CD1c-positive myeloid dendritic cell (primary cell): ENCODE data around the gene DDX10.
A peak's percentile ranks its signal among the peaks of the same experiment; 100 is the strongest.
"Not testable (repeated sequence)": the region's sequence is repeated elsewhere in the genome, so short reads cannot be mapped to it uniquely, and the experiment has no call there.

ENCODE experiments used
- DNase-seq: peaks from one replicate; pipeline ENCODE4 v3.0.0-alpha.2; 2016; ENCODE audit errors: extremely low spot score

Gene DDX10

DNA sequence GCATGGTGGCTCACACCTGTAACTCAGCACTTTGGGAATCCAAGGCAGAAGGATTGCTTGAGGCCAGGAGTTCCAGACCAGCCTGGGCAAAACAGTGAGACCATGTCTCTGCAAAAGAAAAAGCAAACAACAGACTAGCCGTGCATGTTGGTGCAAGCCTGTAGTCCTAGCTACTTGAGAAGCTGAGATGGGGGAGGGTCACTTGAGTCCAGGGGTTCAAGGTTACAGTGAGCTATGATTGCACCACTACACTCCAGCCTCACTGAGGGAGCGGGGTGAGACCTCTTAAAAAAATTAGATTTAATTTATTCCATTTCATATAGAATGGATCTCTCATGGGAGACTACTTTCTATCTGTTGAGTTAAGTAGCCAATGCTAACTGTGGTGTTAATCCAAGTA is 50.4 kb downstream of the DDX10 start:
- no peak for DNase-seq

DNA sequence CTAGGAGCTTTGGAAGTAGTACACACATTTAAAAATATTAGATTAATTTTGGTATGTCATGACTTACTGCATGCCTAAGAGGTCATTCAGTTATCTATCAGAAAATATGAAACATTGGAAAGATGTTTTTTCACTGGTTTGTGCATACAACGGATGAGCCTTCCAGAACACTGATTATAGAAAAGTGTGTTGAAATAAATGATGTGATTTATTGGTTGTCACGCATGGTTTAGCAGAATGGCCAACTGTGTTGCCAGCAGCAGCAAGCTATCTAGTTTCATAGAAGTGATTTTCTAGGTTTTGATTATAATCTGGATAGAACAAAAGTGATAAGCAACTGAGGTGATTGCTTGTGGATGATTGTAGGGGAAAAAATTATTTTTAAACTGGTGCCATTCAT is 53.6 kb downstream of the DDX10 start:
- no peak for DNase-seq

- DNase-seq = no peak
Measured at GRCh38 chr11:108724974-108725689, 60.3 kb downstream of the DDX10 start.

DNA sequence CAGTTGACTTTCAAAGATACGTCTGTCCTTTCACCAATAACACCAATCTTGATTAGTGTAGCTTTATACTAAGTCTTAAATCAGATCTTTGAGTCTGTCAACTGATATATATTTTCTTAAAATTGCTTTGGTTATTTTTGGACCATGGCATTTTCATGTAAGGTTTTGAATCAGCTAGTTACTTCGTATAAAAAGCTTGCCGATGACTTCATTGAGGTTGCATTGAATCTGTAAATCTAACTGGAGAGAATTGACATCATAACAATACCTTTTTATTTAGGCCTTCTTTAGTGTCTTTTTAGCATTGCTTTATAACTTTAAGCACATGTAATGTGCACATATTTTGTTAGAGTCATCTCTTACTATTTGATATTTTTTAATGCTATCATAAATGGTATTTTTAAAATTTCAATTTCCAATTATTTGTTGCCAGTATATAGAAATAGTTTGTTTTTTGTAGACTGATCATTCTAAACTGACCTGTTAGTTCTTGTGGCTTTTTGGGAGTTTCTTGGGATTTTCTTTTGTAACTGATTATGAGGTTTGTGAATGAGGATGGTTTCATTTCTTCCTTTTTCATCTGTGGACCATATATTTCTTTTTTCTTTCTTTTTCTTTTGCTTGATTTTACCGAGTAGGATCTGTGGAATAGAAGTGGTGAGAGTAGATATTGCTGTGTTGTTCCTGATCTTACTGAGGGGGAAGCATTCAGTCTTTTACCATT is 61.4 kb downstream of the DDX10 start:
- no peak for DNase-seq

DNA sequence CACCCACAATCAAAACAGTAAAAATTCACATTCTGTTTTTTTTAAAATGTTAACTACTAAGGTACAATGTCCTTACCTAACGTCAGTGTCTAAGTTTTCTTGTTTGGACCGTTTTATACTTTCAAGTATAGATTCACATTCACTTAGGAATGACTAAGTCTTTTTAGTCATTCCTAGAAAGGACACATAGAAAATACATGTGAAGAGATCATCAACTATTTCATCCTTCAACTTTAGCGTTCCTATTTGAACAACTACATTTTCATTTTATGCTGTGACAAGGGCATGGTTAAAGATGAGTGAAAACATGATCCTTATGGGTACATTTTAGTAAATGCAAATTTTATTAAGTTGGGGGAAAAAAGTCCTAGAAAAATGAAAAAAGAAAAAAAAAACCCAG is 62.8 kb downstream of the DDX10 start:
- no peak for DNase-seq

DNA sequence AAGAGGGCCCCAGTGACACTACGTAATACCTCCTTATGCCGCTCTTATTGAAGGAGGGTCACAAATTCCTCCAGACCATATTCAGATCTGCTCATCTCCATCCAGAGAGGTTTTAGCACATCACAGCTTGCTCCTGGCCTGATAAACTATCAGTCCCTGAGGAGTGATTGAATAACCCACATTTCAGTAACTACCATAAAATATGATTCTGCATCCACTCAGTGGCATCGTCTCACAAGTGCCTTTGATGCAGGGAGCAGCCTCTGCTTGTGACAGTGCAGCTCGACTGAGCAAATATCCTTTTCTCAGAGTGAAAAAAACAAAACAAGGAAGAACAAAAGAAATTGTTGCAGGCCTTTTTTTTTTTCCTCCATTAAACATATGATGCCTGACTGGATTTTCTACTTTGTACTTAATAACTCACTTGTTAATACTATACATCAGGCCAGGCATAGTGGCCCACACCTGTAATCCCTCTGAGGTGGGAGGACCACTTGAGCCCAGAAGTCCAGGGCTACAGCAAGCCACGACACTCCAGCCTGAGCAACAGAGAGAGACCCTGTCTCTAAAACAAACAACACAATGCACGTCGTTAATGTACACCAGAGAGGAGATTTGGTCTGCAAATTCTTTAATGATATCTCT is 64.5 kb downstream of the DDX10 start:
- DNase-seq = no peak

GRCh38 chr11:108732395-108732794 is 67.5 kb downstream of the DDX10 start:
- DNase-seq = no peak

DNA sequence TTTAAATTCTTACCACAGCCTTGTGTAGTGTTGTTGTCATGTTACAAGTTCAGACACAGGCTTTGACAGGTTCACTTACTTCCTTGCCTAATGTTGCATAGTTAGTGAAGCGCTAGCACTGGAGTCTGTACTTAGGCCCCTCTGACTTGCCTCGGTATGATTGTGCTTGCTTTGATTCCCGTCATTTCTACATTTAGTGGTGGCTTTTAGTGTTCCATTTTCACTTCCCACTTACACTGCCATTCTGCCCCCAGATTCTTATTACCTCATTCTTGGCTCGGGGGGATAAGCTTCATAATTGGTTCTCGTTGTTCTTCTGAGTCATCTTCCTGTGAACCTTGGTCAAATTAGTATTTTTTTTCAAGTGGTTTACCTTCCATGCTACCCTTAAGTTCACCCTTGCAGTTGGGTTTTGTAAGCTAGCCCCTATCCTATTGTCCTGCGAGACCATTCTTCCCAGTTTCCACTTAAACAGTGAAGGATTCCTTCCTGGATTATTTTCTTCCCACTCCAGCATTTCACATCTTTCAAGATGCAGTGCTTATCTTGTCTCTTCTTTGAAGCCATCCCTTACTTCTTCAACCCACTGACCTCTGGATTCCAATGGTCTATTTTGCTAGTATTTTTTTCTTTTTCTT is 68.7 kb downstream of the DDX10 start:
- DNase-seq = peak; percentile 83

DNA sequence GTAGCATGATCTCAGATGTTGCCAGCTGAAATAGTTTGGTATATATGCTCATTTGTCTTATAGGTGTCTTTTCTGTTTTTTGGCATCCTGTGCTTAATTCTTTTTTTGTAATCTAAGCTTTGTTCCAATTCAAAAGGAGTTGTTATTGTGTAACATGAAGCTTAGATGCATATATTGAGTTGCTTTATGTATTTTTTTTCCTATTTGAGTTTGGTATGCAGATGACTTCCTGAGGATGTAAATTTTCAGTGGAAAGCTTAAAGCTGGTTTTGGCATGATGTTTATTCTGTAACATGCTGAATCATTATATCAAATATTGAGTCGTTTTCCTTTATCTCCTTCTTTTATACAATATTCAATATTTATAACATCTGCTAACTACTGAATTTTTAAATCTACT is 69.4 kb downstream of the DDX10 start:
- DNase-seq = no peak

- peak; percentile 36 for DNase-seq
Measured at GRCh38 chr11:108734956-108735559, 70.2 kb downstream of the DDX10 start.

- not testable (repeated sequence) for DNase-seq
Measured at GRCh38 chr11:108740132-108740531, 75.3 kb downstream of the DDX10 start.

DNA sequence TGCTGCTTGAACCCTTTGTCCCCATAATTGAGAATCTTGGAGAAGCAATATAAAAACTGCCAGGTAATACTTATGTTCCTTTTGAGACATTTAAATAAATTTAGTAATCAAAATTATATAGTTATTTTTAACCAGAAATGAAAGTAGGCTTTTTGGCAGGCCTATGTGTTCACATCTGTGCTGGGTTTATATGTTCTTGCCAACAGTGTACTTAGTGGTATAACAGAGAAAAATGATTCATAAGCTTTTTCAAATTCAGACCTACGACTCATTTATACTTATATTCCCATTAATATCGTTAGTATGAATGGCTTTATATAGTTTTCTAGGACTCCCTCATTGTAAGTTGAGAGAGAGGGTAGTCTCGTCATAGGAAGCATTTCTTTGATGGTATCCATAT is 79.0 kb downstream of the DDX10 start:
- DNase-seq = no peak

GRCh38 chr11:108748968-108749367 is 84.1 kb downstream of the DDX10 start:
- no peak for DNase-seq

DNA sequence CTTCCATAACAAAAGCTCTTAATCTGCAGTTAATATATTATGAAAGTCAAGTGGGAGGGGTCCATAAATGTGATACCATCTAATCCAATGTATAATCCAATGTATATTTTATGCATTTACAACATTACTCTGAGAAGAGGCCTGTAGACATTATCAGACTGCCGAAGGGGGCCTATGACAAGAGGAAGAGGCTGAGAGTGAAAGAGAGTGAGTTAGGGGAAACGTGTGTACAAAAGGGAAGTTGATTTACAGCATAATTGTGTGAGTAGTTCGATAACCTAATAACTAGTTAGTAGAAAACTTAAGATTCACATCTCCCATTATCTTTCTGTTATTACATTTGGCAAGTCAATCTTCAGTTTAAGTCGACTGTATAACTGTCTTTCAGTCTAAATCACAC is 86.6 kb downstream of the DDX10 start:
- no peak for DNase-seq

GRCh38 chr11:108752297-108752751 is 87.5 kb downstream of the DDX10 start:
- DNase-seq = no peak

GRCh38 chr11:108754901-108755625 is 90.2 kb downstream of the DDX10 start:
- no peak for DNase-seq

DNA sequence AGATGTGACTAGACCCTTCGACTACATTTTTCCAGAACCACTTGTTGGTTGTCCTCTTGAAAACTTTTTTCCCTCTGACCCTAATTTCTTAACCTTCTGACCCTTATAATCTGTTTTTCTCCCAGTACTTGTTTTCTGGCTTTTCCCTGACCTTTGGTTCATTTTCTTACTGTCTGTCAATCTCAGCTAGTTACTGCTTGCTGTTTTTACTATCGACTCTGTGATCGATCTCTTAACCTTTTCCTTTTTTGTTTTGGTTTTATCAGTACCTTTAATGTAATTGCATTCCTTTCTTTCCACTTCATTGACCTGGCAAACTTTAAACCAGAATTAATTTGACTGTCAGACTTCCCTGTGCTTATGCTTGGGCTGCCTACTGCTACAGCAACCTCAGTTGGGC is 92.8 kb downstream of the DDX10 start:
- DNase-seq = no peak

- no peak for DNase-seq
Measured at GRCh38 chr11:108758458-108758857, 93.6 kb downstream of the DDX10 start.

DNA sequence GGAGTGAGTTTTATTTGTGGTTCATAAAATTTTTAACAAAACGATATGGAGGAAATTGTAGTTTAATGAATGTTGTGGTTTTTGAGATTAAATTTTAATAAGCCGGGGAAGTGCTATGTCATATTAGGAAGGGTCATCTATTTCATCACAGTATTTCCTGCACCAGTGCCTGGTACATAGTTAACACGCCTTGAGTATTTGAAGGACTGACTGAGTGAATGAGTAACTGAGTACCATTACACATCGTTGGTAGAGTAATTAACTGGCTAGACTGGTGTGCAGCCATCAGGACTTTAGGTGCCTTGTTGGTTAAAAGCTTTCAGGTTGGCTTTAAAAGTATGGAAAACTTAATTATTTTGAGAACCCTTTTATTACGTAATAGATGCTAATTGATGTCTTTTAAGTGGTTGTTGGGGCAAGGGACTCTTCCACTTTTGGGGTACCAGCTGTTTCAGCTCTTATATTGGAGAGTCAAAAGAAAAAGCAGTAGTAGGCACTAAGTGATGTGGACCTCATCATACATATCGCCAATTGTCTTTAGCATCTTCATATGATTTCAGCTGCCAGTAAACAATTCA is 101.8 kb downstream of the DDX10 start:
- DNase-seq = no peak

- DNase-seq = no peak
Measured at GRCh38 chr11:108768370-108768769, 103.5 kb downstream of the DDX10 start.

DNA sequence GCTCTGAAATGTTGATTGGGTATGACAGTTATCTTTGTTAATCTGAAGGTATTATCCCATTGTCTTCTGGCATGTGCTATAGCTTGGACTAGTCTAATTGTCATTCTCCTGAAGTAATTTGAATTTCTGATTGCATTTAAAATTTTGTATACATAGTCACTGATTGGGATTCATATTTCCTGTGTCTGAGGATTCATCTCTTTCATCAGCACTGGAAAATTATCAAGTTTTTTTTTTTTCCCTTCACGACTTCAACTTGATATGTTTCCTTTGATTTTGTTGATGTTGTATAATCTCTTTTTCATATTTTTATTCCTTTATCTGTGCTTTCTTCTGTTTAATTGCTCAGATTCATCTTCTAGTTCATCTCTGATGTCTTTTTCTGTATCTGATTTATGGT is 104.1 kb downstream of the DDX10 start:
- DNase-seq = no peak
